PC-9 (cell line): ENCODE data around the gene UCP3.

Experiments used
- CTCF ChIP-seq: fragments of 200-600 bp; sonication (generic); conservative IDR thresholded peaks from 2 replicates; pipeline ENCODE4 v1.6.1; 2017; ENCODE audit warnings: mixed run types, antibody characterized with exemption, mild to moderate bottlenecking, moderate library complexity
- EZH2 ChIP-seq: fragments of 200-600 bp; sonication (generic); IDR thresholded peaks from 2 replicates; pipeline ENCODE4 v1.8.0; 2017; ENCODE audit warnings: antibody characterized with exemption, low read depth

- TF ChIP-seq CTCF, result no peak
- TF ChIP-seq EZH2, result no peak
Observed at GRCh38 chr11:74055938-74056337, 47.1 kb upstream of the UCP3 start.
